ENCODE data around the gene FOS. TPM values are rescaled to one million over a fixed set of nuclear protein-coding genes. Genes with fewer than 3 reads are reported as not detected.

Gene FOS
- total RNA-seq, 1 experiment from 2014 or later = 23.9 TPM

DNA sequence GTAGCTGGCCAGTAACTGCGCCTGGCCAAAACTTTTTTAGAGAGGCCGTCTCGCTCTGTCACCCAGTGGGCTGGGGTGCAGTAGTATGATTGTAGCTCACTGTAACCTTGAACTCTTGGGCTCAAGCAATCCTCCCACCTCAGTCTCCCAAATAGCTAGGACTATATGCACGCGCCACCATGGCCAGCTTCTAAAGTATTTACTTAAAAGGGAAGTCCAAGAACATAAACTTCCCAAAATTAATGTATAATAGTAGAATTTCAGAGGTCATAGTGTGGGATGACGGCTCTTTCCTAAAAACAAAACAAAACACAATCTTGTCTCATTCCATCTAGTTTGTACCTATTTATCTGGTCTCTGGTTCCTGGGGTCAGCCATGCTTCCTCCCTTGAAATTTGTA, 42.2 kb upstream of the FOS start:
- Mint-ChIP-seq H3K4me1 (peaks cover 25% of the 10 kb centered on the region), H3K27me3 (ENCODE audit: low read depth) (no peaks in the 10 kb centered on the region)
- POLR2A ChIA-PET = no interaction called here

DNA sequence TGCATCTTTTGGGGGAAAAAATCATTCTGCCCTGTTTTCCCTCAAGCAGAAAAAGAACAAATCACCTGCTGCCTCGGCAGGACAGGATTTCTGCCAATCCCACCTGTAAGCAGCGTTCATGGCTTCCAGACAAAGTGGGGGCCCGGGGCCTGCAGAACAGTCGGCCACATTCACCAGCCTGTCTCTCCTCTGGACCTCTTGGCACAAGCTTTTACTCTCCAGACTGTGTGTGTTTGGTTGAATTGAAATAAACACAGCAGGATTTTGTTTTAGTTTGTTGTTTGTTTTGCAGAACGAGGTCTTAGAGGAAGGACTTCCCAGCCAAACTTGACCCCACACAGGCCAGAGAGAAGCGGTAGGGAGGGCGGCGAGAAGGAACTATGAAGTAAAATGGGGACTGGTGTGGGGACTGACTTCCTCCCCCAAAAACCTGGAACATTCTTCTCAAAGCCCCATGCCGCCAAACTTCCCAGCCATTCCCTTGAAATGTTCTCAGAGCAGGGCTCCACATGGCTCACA, 41.7 kb upstream of the FOS start:
- Mint-ChIP-seq H3K4me1 (peaks cover 25% of the 10 kb centered on the region), H3K9me3 (peaks cover 3% of the 10 kb centered on the region; the same call in 1 of the 2 replicates), H3K27me3 (ENCODE audit: low read depth) (no peaks in the 10 kb centered on the region), H3K27ac (no peak overlapping the region), H3K36me3 (no peaks in the 10 kb centered on the region), H3K4me3 (no peak overlapping the region)
- ChIA-PET POLR2A (no interaction called here), CTCF (no interaction called here)
- DNase-seq (ENCODE audit: low spot score) = no peak
- no peak for ATAC-seq
- TF ChIP-seq, protein P1, sequence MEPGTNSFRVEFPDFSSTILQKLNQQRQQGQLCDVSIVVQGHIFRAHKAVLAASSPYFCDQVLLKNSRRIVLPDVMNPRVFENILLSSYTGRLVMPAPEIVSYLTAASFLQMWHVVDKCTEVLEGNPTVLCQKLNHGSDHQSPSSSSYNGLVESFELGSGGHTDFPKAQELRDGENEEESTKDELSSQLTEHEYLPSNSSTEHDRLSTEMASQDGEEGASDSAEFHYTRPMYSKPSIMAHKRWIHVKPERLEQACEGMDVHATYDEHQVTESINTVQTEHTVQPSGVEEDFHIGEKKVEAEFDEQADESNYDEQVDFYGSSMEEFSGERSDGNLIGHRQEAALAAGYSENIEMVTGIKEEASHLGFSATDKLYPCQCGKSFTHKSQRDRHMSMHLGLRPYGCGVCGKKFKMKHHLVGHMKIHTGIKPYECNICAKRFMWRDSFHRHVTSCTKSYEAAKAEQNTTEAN (CRISPR knock-in tag; IDR thresholded peaks at IDR 0.05) = no peak
- TF ChIP-seq, protein P2, sequence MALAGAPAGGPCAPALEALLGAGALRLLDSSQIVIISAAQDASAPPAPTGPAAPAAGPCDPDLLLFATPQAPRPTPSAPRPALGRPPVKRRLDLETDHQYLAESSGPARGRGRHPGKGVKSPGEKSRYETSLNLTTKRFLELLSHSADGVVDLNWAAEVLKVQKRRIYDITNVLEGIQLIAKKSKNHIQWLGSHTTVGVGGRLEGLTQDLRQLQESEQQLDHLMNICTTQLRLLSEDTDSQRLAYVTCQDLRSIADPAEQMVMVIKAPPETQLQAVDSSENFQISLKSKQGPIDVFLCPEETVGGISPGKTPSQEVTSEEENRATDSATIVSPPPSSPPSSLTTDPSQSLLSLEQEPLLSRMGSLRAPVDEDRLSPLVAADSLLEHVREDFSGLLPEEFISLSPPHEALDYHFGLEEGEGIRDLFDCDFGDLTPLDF (CRISPR knock-in tag; IDR thresholded peaks at IDR 0.05) = no peak
- TF ChIP-seq ZNF423 (CRISPR knock-in tag; IDR thresholded peaks at IDR 0.05) = no peak
- no peak for TF ChIP-seq ESRRA (CRISPR knock-in tag; IDR thresholded peaks at IDR 0.05; ENCODE audit: borderline replicate concordance)
- TF ChIP-seq NFYB (CRISPR knock-in tag; conservative IDR thresholded peaks at IDR 0.05; ENCODE audit: low read depth) = no peak
- TF ChIP-seq USF1 (CRISPR knock-in tag; IDR thresholded peaks at IDR 0.05) = no peak
- TF ChIP-seq ZSCAN18 (CRISPR knock-in tag; IDR thresholded peaks at IDR 0.05) = no peak
- no peak for TF ChIP-seq ZNF121 (CRISPR knock-in tag; IDR thresholded peaks at IDR 0.05)
- TF ChIP-seq IRF2 (CRISPR knock-in tag; IDR thresholded peaks at IDR 0.05; ENCODE audit: borderline replicate concordance, low read depth) = no peak
- TF ChIP-seq, protein P3, sequence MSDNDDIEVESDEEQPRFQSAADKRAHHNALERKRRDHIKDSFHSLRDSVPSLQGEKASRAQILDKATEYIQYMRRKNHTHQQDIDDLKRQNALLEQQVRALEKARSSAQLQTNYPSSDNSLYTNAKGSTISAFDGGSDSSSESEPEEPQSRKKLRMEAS (CRISPR knock-in tag; IDR thresholded peaks at IDR 0.05) = no peak
- TF ChIP-seq KAT7 (CRISPR knock-in tag; IDR thresholded peaks at IDR 0.05; ENCODE audit: borderline replicate concordance) = no peak

More for the DNA sequence above, 42.2 kb upstream of the FOS start:
- DNase-seq (ENCODE audit: low spot score) (no peak), ATAC-seq (no peak)
- no peak overlapping the region for H3K27ac Mint-ChIP-seq
- TF ChIP-seq ZNF317 (CRISPR knock-in tag; IDR thresholded peaks at IDR 0.05; ENCODE audit: borderline replicate concordance, low read depth) (no peak), RELA (CRISPR knock-in tag; IDR thresholded peaks at IDR 0.05; ENCODE audit: borderline replicate concordance) (no peak), MXD4 (CRISPR knock-in tag; IDR thresholded peaks at IDR 0.05; ENCODE audit: borderline replicate concordance) (no peak), GRHL2 (CRISPR knock-in tag; IDR thresholded peaks at IDR 0.05; ENCODE audit: insufficient replicate concordance, severe bottlenecking) (no peak), GABPB1 (CRISPR knock-in tag; IDR thresholded peaks at IDR 0.05) (no peak), OVOL2 (CRISPR knock-in tag; IDR thresholded peaks at IDR 0.05; ENCODE audit: borderline replicate concordance) (no peak), FOXJ3 (CRISPR knock-in tag; IDR thresholded peaks at IDR 0.05; ENCODE audit: borderline replicate concordance) (no peak), NFATC4 (CRISPR knock-in tag; IDR thresholded peaks at IDR 0.05) (no peak), NR2C2 (CRISPR knock-in tag; IDR thresholded peaks at IDR 0.05) (no peak), E2F5 (CRISPR knock-in tag; IDR thresholded peaks at IDR 0.05) (no peak), TEAD1 (CRISPR knock-in tag; IDR thresholded peaks at IDR 0.05) (no peak), RORB (CRISPR knock-in tag; IDR thresholded peaks at IDR 0.05) (no peak), CREM (CRISPR knock-in tag; IDR thresholded peaks at IDR 0.05) (no peak), ELF4 (CRISPR knock-in tag; IDR thresholded peaks at IDR 0.05; ENCODE audit: low read depth) (no peak)
- TF ChIP-seq, protein P4, sequence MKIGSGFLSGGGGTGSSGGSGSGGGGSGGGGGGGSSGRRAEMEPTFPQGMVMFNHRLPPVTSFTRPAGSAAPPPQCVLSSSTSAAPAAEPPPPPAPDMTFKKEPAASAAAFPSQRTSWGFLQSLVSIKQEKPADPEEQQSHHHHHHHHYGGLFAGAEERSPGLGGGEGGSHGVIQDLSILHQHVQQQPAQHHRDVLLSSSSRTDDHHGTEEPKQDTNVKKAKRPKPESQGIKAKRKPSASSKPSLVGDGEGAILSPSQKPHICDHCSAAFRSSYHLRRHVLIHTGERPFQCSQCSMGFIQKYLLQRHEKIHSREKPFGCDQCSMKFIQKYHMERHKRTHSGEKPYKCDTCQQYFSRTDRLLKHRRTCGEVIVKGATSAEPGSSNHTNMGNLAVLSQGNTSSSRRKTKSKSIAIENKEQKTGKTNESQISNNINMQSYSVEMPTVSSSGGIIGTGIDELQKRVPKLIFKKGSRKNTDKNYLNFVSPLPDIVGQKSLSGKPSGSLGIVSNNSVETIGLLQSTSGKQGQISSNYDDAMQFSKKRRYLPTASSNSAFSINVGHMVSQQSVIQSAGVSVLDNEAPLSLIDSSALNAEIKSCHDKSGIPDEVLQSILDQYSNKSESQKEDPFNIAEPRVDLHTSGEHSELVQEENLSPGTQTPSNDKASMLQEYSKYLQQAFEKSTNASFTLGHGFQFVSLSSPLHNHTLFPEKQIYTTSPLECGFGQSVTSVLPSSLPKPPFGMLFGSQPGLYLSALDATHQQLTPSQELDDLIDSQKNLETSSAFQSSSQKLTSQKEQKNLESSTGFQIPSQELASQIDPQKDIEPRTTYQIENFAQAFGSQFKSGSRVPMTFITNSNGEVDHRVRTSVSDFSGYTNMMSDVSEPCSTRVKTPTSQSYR (CRISPR knock-in tag; IDR thresholded peaks at IDR 0.05) = no peak
- TF ChIP-seq, protein P5, sequence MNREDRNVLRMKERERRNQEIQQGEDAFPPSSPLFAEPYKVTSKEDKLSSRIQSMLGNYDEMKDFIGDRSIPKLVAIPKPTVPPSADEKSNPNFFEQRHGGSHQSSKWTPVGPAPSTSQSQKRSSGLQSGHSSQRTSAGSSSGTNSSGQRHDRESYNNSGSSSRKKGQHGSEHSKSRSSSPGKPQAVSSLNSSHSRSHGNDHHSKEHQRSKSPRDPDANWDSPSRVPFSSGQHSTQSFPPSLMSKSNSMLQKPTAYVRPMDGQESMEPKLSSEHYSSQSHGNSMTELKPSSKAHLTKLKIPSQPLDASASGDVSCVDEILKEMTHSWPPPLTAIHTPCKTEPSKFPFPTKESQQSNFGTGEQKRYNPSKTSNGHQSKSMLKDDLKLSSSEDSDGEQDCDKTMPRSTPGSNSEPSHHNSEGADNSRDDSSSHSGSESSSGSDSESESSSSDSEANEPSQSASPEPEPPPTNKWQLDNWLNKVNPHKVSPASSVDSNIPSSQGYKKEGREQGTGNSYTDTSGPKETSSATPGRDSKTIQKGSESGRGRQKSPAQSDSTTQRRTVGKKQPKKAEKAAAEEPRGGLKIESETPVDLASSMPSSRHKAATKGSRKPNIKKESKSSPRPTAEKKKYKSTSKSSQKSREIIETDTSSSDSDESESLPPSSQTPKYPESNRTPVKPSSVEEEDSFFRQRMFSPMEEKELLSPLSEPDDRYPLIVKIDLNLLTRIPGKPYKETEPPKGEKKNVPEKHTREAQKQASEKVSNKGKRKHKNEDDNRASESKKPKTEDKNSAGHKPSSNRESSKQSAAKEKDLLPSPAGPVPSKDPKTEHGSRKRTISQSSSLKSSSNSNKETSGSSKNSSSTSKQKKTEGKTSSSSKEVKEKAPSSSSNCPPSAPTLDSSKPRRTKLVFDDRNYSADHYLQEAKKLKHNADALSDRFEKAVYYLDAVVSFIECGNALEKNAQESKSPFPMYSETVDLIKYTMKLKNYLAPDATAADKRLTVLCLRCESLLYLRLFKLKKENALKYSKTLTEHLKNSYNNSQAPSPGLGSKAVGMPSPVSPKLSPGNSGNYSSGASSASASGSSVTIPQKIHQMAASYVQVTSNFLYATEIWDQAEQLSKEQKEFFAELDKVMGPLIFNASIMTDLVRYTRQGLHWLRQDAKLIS (CRISPR knock-in tag; IDR thresholded peaks at IDR 0.05; ENCODE audit: borderline replicate concordance) = no peak
- no peak overlapping the region for H3K4me3 Mint-ChIP-seq
- CTCF ChIA-PET = no interaction called here
- H3K9me3 Mint-ChIP-seq = peaks cover 3% of the 10 kb centered on the region; the same call in 1 of the 2 replicates
- no peaks in the 10 kb centered on the region for H3K36me3 Mint-ChIP-seq

All from WTC11 (cell line).